AG20443 (cell line): ENCODE measurements around the gene KLHL21.
"Not testable (repeated sequence)": the region's sequence is repeated elsewhere in the genome, so short reads cannot be mapped to it uniquely, and the experiment has no call there.

Experiments
- DNase-seq: peaks from one replicate; pipeline ENCODE4 v3.0.0; 2012; ENCODE audit warnings: low spot score, mixed read lengths

Gene KLHL21

GRCh38 chr1:6584126-6585080 is 18.3 kb downstream of the KLHL21 start:
- DNase-seq, result no peak

- no peak for DNase-seq
These were observed 20.3 kb downstream of the KLHL21 start for GRCh38 chr1:6582370-6582769.

GRCh38 chr1:6581561-6582305 is 20.9 kb downstream of the KLHL21 start:
- DNase-seq, result no peak

GRCh38 chr1:6580593-6581409 is 21.9 kb downstream of the KLHL21 start:
- DNase-seq, result no peak

- DNase-seq, result no peak
These were observed 22.5 kb downstream of the KLHL21 start for GRCh38 chr1:6580119-6580592.

GRCh38 chr1:6579374-6580118 is 23.1 kb downstream of the KLHL21 start, which contains the start of gene ZBTB48:
TSS of gene ZBTB48 (plus strand) at chr1:6579994. CDS start at chr1:6580610, 616 bp downstream.
- peak; percentile 100 for DNase-seq

GRCh38 chr1:6578624-6579373 is 23.9 kb downstream of the KLHL21 start:
- no peak for DNase-seq

GRCh38 chr1:6577831-6578525 is 24.7 kb downstream of the KLHL21 start:
- DNase-seq, result no peak

GRCh38 chr1:6574818-6575217 is 27.9 kb downstream of the KLHL21 start:
- no peak for DNase-seq

GRCh38 chr1:6574025-6574620 is 28.5 kb downstream of the KLHL21 start:
- DNase-seq, result no peak

- DNase-seq, result no peak
These were observed 29.9 kb downstream of the KLHL21 start for GRCh38 chr1:6572653-6573383.

- no peak for DNase-seq
These were observed 31.7 kb downstream of the KLHL21 start for GRCh38 chr1:6570987-6571386.

GRCh38 chr1:6570100-6570499 is 32.6 kb downstream of the KLHL21 start:
- DNase-seq, result no peak

- DNase-seq, result no peak
These were observed 33.6 kb downstream of the KLHL21 start for GRCh38 chr1:6569033-6569432.

GRCh38 chr1:6560267-6560666 is 42.4 kb downstream of the KLHL21 start:
- DNase-seq, result no peak

GRCh38 chr1:6559161-6559560 is 43.5 kb downstream of the KLHL21 start:
- not testable (repeated sequence) for DNase-seq

GRCh38 chr1:6557597-6557996 is 45.1 kb downstream of the KLHL21 start:
- DNase-seq, result no peak

- DNase-seq, result peak; percentile 75
These were observed 47.5 kb downstream of the KLHL21 start, which contains the start of gene TAS1R1 for GRCh38 chr1:6554907-6555778. TSS of gene TAS1R1 (plus strand) at chr1:6555307. CDS start at chr1:6555374, 67 bp downstream.
